Mucosa of descending colon (tissue), 3 donors: ENCODE results near the gene SAMD1. TPM values are rescaled to one million over a fixed set of nuclear protein-coding genes. Genes with fewer than 3 reads are reported as not detected.

Experiments
- ATAC-seq: fragments of 200-7000 bp; cut with Tn5 transposase; one replicate; pipeline ENCODE4 v1.9.1; 2020; ENCODE audit warnings: mild to moderate bottlenecking, moderate library complexity
- DNase-seq, 3 donors: peaks; one replicate each; pipeline ENCODE4 v3.0.0-alpha.2; 2020
- H3K36me3 ChIP-seq: fragments of 200-600 bp; one replicate; pipeline ENCODE4 v1.8.0; 2021; ENCODE audit warnings: low read depth, mild to moderate bottlenecking
- H3K4me1 ChIP-seq: fragments of 200-600 bp; one replicate; pipeline ENCODE4 v1.8.0; 2021; ENCODE audit warnings: low read depth, mild to moderate bottlenecking
- H3K4me3 ChIP-seq: fragments of 200-600 bp; one replicate; pipeline ENCODE4 v1.8.0; 2021; ENCODE audit warnings: mild to moderate bottlenecking
- H3K9me3 ChIP-seq: fragments of 200-600 bp; one replicate; pipeline ENCODE4 v1.8.0; 2021; ENCODE audit warnings: mild to moderate bottlenecking
- intact Hi-C, 2 donors: fragments of 100-400 bp; cut with DNase I in 1 of 2; cut with micrococcal nuclease in 1 of 2; formaldehyde crosslinking; loops; one replicate each; pipeline versions ENCODE4 v1.11.0 to v1.11.1; 2022; cut with DNase I, micrococcal nuclease
- total RNA-seq, 3 donors: library from RNA; stranded (reverse); fragmentation: NEBNext Ultra II Directional in 2 of 3; extraction: Animal tissue kit (Norgen Biotek cat#: 25700) in 2 of 3; gene quantifications; one replicate each; pipeline versions ENCODE4 v1.2.1 to v1.2.4, GENCODE V29; 2021 to 2023
- TF ChIP-seq, protein P1 (sequence below): fragments of 200-600 bp; IDR thresholded peaks from one replicate; pipeline ENCODE4 v1.8.0; 2022; ENCODE audit warnings: antibody characterized with exemption, mild to moderate bottlenecking
- donor health status: DM: no; HTN: no; CAD: no; lungs with moderate emphysema.
- donor health status: DM: no; HTN: no; CAD: no.
- donor health status: DM: no; HTN: yes; CAD: no.

SAMD1 gene
- total RNA-seq, 3 donors from 2014 or later, result 39.8 to 61.8 (median 49.6) TPM

DNA sequence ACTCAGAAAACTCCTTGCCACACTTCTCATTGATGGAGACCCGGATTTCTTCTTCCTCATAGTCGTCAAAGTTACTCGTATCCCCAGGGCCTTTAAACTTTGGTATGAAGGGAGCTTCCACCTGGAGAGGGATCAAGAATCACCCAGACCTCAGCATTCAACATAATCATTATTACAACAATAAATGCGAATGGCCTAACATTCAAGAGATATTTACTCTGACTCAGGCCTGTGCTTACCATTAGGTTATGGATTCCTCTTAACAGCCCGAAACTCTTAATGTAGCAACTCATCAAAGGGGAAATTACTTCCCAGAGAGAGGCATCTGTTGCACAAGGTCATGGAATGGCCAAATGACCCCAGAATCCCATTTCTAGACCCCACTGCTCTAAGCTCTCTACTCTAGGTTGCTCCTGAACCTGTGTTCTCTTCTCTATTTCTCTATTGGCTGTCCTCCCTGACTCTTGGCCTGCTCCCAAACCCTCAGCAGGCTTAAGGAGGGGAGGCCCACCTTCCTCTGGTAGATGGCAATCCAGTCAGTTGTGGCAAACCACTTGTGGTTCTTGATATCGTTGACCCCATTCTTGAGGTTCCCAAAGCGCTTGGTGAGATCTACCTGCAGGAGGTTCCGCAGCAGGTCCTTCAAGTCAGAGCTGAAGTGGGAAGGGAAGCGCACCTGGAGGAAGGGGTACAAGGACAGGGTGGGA is 2.7 kb upstream of the SAMD1 start:
- H3K36me3 ChIP-seq, result no peaks in the 10 kb centered on the region
- no peak for DNase-seq
- H3K4me1 ChIP-seq, result peaks cover 12% of the 10 kb centered on the region
- H3K9me3 ChIP-seq, result peaks cover 7% of the 10 kb centered on the region
- TF ChIP-seq, protein P1, sequence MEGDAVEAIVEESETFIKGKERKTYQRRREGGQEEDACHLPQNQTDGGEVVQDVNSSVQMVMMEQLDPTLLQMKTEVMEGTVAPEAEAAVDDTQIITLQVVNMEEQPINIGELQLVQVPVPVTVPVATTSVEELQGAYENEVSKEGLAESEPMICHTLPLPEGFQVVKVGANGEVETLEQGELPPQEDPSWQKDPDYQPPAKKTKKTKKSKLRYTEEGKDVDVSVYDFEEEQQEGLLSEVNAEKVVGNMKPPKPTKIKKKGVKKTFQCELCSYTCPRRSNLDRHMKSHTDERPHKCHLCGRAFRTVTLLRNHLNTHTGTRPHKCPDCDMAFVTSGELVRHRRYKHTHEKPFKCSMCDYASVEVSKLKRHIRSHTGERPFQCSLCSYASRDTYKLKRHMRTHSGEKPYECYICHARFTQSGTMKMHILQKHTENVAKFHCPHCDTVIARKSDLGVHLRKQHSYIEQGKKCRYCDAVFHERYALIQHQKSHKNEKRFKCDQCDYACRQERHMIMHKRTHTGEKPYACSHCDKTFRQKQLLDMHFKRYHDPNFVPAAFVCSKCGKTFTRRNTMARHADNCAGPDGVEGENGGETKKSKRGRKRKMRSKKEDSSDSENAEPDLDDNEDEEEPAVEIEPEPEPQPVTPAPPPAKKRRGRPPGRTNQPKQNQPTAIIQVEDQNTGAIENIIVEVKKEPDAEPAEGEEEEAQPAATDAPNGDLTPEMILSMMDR, result no peak
- no peak overlapping the region for H3K4me3 ChIP-seq
- intact Hi-C loops, result no loop called here
- ATAC-seq, result no peak

DNA sequence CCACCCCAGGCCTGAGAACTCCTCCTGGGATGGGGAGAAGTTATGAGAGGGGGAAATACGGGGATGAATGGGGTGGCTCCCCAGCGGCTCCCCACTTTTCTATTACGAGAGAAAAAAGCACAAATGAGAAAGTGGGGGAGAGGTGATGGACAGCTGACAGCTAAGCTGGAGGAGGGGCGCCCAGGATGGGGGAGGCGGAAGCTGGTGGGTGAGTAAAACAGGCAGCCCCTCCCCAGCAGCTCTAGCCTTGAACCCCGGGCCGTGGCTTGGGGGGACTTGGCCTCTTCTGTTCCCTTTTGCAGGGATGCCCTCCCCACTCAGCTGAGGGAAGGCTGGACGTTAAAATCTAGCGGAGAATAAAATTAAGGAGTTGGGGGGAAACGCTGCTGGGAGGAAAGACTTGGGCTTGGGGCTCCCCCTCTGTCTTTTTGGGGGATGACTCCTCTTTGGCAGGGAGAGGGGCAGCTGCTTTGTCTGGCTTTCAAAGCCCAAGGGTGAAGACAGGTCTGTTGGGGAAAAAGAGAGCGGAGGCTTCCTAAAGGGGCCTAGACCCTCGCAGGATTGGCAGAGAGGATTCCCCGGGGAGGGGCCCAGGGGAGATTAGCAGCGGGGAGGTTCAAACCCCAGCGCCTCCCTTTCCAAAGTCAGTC is 1.4 kb upstream of the SAMD1 start:
- ATAC-seq, result no peak
- intact Hi-C loops, result no loop called here
- TF ChIP-seq, protein P1, result no peak
- H3K9me3 ChIP-seq, result peaks cover 7% of the 10 kb centered on the region
- no peaks in the 10 kb centered on the region for H3K36me3 ChIP-seq
- peak overlapping the region; percentile 48 for H3K4me3 ChIP-seq
- peaks cover 12% of the 10 kb centered on the region for H3K4me1 ChIP-seq
- DNase-seq, result no peak

DNA sequence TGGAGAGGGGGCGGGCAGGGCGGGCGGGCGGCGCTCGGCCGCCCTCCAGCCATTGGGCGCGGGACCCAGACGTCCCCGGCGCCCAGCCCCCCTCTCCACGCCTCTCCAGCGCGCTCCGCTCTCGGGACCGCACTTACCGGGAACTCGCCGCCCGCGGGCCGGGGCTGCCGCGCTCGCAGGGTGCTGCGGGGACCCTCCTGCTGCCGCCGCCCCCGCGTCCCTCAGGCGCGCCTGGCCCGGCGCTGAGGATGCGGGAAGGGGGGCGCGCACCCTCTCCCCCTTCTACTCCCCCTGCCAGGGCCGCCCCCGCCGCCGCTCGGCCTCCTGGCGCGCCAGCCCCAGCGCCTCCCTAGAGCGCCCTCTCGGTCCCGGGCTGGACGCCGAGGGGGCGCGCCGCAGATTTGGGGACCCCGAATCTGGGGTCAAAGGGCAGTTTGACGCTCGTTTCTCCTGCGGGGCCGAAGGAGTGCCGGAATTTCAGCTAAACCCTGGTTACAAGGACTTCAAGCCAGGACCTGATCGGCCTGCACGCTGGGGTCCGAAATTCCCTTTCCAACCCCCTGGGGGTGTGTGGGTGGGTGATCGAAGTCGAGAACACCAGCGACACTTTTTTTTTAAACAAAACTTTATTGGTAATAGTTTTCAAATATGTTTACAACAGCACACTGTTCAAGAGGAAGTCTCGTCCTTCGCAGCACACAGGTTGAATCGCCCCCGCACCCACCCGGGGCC is 696 bp upstream of the SAMD1 start:
- TF ChIP-seq, protein P1, result no peak
- H3K4me1 ChIP-seq, result peaks cover 12% of the 10 kb centered on the region
- peaks cover 7% of the 10 kb centered on the region for H3K9me3 ChIP-seq
- ATAC-seq, result peak; percentile 91
- DNase-seq, result peak; percentile 86 to 92 (median 91)
- peak overlapping the region; percentile 48 for H3K4me3 ChIP-seq
- H3K36me3 ChIP-seq, result no peaks in the 10 kb centered on the region
- intact Hi-C loops, result no loop called here

DNA sequence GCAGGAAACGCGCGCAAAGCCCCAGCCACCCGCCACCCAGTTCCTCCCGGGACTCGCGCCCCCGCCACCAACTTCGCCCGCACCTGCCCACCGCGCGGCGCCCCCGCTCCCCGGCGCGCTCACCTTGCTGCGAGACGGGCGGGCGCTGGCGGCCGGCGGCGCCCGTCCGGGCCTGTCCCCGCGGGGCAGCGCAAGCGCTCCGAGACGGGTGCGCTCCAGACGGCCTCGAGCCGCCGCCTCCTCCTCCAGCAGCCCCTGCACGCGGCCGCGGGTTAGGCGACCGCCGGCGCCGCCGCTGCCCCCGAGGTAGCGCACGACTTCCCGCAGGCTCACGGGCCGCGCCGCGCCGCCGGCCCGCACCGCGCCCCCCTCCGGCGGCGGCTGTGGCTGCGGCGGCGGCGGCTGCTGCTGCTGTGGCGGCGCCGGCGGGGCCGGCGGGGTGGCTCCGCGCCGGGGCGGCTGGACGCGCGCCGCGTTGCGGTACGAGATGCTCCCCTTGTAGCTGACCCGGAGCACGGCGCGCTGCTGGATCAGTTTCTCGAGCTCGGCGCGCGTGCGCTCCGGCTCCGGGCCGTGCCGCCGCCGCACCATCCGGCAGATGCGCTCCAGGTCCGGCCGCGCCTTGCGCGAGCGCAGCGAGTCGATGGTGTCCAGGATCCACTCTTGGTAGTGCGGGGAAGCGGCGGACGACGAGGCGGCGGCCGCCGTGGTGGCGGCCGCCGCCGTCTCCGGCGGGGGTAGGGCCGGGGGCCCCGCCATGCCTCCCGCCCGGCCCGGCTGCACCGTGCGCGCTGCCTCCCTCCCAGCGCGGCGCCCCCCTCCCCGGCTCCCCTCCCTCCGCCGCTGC is 666 bp downstream of the SAMD1 start:
- no peaks in the 10 kb centered on the region for H3K36me3 ChIP-seq
- peaks cover 16% of the 10 kb centered on the region for H3K4me1 ChIP-seq
- H3K9me3 ChIP-seq, result peaks cover 7% of the 10 kb centered on the region
- ATAC-seq (peak; percentile 7), DNase-seq (peak; percentile 57 to 80 (median 74))
- peak overlapping the region; percentile 48 for H3K4me3 ChIP-seq
- intact Hi-C loops, result no loop called here
- TF ChIP-seq, protein P1, result no peak

DNA sequence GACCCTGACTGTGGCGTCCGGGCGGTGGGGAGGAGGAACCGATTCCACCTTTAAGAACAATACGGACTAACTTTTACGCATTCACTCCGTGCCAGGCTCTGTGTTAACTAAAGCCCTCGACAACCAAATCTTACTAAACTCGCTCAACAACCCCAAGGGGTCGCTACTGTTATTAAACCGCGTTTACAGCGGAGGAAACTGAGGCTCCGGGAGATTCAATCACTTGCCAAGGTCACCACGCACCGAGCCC is 1.2 kb downstream of the SAMD1 start:
- peak overlapping the region; percentile 22 for H3K4me3 ChIP-seq
- intact Hi-C loops, result no loop called here
- DNase-seq, result no peak
- TF ChIP-seq, protein P1, result no peak
- peaks cover 7% of the 10 kb centered on the region for H3K9me3 ChIP-seq
- no peaks in the 10 kb centered on the region for H3K36me3 ChIP-seq
- ATAC-seq, result no peak
- peaks cover 16% of the 10 kb centered on the region for H3K4me1 ChIP-seq
